Cardiac fibroblast (primary cell): ENCODE data around the gene SPAG6.

ENCODE experiments used
- DNase-seq, 2 donors: peaks; one replicate each; pipeline versions ENCODE4 v3.0.0 to v3.0.0-alpha.2; 2010; ENCODE audit warnings: low read depth in 2 of 2
- H3K4me3 ChIP-seq, 2 donors: replicated peaks in 1 of 2; 1 replicate in 1 of 2; 2 replicates in 1 of 2; pipeline ENCODE4 v1.5.1; 2011; ENCODE audit warnings: low read depth in 2 of 2, low read length in 2 of 2, mild to moderate bottlenecking in 2 of 2, moderate library complexity in 1 of 2
- TF ChIP-seq, protein P1 (sequence below): IDR thresholded peaks from one replicate; pipeline ENCODE4 v1.5.1; 2011; ENCODE audit warnings: low read depth, mild to moderate bottlenecking, low read length, inconsistent platforms

Gene SPAG6

DNA sequence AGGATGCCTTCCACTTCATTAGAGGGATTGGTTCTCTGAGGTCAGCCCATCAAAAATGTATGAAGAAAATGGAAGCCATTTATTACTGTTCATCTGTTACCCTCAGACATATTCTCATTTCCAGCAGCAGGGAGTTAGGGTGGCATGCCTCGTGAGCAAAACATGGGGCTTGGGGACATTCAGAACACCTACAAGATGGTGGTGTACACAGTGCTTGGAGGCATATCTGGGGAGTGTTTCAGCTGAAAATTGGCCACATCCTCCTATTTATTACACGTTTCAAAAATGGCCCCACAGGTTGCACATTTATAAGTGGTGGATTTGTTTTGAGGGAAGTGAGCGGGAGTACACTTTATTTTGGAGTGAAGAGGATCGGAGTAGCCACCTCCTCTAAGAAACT lies 93.4 kb downstream of the SPAG6 start:
- no peak overlapping the region for H3K4me3 ChIP-seq
- DNase-seq = no peak
- TF ChIP-seq, protein P1, sequence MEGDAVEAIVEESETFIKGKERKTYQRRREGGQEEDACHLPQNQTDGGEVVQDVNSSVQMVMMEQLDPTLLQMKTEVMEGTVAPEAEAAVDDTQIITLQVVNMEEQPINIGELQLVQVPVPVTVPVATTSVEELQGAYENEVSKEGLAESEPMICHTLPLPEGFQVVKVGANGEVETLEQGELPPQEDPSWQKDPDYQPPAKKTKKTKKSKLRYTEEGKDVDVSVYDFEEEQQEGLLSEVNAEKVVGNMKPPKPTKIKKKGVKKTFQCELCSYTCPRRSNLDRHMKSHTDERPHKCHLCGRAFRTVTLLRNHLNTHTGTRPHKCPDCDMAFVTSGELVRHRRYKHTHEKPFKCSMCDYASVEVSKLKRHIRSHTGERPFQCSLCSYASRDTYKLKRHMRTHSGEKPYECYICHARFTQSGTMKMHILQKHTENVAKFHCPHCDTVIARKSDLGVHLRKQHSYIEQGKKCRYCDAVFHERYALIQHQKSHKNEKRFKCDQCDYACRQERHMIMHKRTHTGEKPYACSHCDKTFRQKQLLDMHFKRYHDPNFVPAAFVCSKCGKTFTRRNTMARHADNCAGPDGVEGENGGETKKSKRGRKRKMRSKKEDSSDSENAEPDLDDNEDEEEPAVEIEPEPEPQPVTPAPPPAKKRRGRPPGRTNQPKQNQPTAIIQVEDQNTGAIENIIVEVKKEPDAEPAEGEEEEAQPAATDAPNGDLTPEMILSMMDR = no peak

DNA sequence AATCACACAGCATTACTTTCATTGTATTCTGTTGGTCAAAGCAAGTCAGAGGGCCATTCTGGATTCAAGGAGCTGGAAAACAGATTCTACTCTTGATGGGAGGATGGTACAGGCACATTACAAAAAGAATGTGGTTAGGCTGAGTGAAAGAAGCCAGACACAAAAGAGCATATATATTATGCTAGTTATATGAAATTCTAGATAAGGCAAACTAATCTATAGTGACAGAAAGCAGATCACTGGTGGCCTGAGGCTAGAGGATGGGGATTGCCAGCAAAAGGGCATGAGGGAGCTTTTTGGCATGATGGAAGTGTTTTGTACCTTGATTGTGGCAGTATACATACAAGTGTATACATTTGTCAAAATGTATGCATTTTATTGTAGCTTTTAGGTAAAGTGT lies 96.8 kb downstream of the SPAG6 start:
- no peak for DNase-seq
- H3K4me3 ChIP-seq = no peak overlapping the region
- TF ChIP-seq, protein P1 = no peak

DNA sequence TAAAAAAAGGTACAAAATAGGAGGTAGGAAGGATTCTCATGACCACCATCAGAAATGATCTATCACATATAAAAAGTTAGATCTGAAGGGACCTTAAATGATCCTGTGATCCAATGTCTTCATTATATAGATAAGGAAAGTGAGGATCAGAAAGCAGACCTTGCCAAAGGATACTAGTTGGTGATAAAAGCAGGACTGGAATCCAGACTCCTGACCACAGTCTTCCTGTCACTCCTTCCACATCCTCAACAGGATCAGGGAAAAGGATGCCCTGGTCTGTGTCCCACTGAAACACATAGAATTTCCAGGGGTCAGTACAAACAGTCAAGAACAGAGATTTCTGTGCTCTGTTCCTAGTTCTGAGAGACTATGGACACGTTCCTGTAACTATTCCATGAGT lies 97.2 kb downstream of the SPAG6 start:
- H3K4me3 ChIP-seq = no peak overlapping the region
- no peak for DNase-seq
- TF ChIP-seq, protein P1 = no peak

DNA sequence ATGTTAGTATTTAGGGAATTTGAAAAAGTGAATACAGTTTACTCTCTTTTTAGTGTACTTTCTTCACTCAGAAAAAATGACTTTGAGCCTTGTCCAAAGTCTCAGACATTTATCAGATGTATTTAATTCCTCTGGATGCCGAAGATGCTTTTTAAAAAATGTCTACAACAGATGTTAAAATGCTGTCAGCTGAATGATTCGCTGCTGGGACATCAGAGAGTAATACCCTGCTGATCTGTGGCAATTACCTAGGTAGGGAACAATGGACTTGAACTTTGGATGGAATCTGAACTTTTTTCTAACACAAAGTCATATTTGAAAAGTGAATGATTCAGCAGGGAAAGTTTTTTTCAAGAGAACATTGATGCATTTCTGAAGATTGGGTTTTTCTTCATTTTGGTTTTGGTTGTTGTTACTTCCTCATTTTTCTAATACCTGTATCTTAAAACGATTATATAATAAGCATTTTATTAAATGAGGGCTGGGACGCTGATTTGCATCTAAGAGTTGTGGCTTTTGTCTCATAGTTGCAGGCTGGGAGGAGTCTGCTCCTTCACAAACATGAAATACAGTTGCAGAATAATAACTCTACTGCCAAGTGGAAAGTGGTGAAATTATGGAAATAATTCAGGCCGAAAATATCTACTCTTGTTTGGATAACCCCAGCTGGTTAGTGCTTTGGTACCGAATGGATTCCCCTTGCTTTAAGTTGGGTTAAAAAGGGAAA lies 98.0 kb downstream of the SPAG6 start:
- peak in 1 of 2 donors; percentile 60 for DNase-seq
- TF ChIP-seq, protein P1 = no peak
- no peak overlapping the region for H3K4me3 ChIP-seq

DNA sequence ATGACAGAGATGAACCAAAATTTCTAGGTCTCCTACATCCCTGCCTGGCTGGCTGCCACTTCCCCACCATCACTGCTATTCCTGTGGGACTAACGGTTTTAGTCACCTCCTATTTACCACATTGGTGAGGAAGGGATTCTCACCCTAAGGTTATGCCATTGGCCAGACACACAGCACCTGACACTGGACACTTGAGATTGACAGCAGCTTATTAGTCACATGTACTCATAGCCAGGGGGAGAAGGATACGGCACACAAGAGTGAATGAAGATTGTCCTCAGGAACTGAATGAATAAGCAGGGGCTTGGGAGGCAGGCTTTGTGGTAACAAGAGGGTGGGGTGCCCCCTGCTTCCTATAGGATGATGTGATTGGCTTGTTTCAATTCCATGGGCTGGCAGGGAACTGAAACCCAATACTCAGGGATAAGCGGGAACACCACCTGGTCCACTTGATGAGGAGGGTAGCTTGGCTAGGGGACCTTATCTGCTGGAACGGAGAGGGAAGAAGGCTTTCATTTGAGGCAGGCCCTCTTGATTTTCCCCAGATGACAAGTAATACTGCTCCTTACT lies 99.0 kb downstream of the SPAG6 start:
- H3K4me3 ChIP-seq = no peak overlapping the region
- DNase-seq = no peak
- TF ChIP-seq, protein P1 = no peak

DNA sequence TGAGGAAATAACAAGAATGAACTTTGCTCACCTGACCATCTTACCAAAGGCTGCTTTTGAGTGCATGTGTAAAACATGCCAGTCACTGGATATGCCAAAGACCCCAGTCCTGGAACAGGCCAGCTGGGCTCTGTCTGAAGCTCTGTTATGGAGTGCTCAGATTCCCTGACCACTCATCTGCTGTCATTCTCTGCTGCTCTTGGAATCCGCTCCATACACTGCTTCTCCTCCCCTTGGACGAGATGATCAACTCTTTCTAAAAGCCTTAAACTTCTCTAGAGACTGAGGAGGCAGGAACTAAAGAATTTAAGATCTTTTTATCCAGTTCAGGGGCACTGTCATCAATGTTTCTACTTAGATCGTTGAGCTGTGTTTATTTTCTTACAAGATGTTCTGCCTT lies 100.2 kb downstream of the SPAG6 start:
- TF ChIP-seq, protein P1 = no peak
- no peak overlapping the region for H3K4me3 ChIP-seq

More for the DNA sequence above, 100.2 kb downstream of the SPAG6 start:
- DNase-seq = no peak
